Myocyte (in vitro differentiated cells): Measurements from ENCODE around the gene TM7SF2. TPM values are rescaled to one million over a fixed set of nuclear protein-coding genes. Genes with fewer than 3 reads are reported as not detected.
A peak's percentile ranks its signal among the peaks of the same experiment; 100 is the strongest.

Experiments
- DNase-seq: peaks from one replicate; pipeline ENCODE4 v3.0.0-alpha.2; 2012; ENCODE audit warnings: low read depth
- total RNA-seq: library from RNA; depleted of rRNA; stranded (reverse); fragments of >200 nt; gene quantifications from 2 replicates; pipeline ENCODE4 v1.2.3, GENCODE V29; 2014

TM7SF2 gene
- total RNA-seq, 1 donor from 2014 or later = 17.3 TPM

DNA sequence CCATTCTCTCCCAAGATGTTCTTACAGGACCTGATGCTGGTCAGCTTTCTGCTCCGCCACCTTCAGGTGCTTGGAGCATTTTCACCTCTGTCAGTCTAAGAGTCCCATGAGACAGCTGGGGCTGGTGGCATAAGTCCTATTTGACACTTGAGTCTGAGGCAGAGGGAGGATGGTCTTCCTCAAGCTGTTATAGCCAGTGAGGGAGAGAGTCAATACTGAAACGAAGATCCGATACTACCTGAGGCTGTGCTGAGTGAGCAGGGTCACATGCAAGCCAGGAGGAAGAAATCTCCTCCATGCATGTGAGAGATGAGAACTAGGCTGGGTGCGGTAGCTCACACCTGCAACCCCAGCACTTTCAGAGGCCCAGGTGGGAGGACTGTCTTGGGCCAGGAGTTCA lies 22.1 kb upstream of the TM7SF2 start:
- no peak for DNase-seq

DNA sequence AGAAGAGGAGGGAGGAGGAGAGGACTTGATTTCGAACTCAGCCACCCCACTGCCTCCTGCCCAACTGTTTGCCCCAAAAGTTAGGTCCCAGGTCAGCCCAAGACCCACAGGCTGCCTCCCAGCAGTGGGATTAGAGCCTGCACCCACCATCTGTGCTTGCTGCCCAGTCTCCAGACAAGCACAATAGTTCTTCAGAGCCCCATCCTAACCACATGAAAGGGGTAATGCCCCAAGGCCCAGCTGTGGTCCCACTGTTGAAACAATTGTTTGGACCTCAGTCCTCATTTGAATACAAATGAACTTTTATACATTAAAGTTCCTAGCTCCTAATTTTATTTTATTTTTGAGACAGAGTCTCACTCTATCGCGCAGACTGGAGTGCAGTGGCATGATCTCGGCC lies 21.0 kb upstream of the TM7SF2 start:
- DNase-seq = no peak

GRCh38 chr11:65095427-65095826 lies 16.2 kb upstream of the TM7SF2 start:
- no peak for DNase-seq

- DNase-seq = peak; percentile 90
Measured at GRCh38 chr11:65095974-65096806, 15.5 kb upstream of the TM7SF2 start, which contains the start of gene VPS51. Gene VPS51, plus strand, starts transcription at chr11:65096214. Its CDS starts 37 bp downstream, at chr11:65096251.

GRCh38 chr11:65096926-65097325 lies 14.7 kb upstream of the TM7SF2 start:
- DNase-seq = no peak

- no peak for DNase-seq
Measured at GRCh38 chr11:65100674-65101350, 10.9 kb upstream of the TM7SF2 start.

DNA sequence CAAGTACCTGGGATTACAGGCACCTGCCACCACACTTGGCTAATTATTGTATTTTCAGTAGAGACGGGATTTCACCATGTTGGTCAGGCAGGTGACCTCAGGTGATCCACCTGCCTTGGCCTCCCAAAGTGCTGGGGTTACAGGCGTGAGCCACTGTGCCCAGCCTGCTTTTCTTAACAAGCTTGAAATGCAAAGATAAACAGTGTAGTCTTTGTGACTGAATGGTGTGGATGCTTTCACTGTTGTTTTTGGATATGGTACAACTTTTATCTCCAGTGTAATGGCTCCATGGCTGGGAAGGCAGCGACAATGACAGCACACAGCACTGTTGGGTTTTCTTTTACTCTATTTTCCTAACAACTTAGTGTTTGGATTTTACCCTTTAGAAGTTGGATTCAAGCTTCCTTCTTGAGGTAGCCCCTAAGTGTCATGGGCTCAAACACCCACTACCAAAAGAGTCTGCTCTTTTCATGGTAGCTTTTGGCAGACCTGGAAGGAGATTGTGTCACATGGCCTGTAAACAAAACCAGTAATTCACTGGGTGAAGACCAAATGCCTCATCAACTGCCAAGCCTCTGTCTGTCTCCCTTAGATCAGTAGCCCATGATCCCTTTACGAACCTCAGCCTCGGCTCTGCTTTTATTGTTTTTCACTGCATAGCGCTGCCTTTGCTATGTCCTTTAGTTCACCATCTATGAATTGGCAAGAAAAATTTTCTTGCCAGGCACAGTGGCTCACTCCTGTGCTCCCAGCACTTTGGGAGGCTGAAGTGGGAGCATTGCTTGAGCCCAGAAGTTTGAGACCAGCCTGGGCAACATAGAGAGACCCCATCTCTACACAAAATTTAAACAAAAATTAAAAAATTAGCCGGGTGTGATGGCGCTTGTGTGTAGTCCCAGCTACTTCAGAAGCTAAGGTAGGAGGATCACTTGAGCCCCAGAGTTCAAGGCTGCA lies 9.3 kb upstream of the TM7SF2 start:
- no peak for DNase-seq

DNA sequence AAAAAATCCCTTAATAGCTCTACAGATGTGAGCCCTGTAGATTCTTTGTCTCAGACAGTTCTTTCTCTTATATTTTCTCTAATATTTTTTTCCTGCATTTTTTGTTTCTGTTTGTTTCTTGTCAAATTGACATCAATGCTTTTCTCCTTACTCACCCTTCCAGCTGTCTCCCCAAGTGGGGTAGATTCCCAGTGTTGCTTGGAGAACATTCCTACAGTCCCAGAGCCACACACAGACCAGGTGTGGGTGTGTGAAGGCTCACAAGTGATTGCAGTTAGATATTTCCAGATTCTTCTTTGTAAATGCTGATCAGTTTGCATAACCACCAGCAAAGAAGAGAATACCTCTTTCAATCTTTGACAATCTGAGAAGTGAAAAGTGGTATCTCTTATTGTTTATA lies 8.2 kb upstream of the TM7SF2 start:
- peak; percentile 59 for DNase-seq

GRCh38 chr11:65104628-65105027 lies 7.0 kb upstream of the TM7SF2 start:
- no peak for DNase-seq

DNA sequence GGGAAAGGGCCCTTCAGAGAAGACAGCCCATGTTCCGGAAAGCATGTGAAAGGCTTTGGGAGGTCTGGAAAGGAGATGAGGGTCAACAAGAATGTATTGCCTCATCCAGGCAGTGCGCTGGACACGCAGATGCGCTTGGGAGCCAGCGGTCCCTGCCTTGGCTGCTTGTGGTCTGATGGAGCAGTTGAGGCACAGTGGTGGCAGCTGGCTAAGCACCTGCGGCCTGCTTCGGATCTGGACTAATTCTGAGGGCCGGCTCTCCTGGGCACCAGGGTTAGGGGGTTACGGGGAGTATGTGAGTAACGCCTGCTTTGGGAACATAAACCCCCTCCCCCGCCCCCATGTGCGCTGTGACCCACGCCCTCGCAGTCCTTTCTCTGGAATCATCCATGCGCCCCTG lies 4.6 kb upstream of the TM7SF2 start:
- no peak for DNase-seq

GRCh38 chr11:65107751-65108468 lies 3.8 kb upstream of the TM7SF2 start:
- no peak for DNase-seq

GRCh38 chr11:65108469-65109123 lies 3.1 kb upstream of the TM7SF2 start:
- DNase-seq = no peak

- DNase-seq = no peak
Measured at GRCh38 chr11:65109231-65110198, 2.2 kb upstream of the TM7SF2 start.

DNA sequence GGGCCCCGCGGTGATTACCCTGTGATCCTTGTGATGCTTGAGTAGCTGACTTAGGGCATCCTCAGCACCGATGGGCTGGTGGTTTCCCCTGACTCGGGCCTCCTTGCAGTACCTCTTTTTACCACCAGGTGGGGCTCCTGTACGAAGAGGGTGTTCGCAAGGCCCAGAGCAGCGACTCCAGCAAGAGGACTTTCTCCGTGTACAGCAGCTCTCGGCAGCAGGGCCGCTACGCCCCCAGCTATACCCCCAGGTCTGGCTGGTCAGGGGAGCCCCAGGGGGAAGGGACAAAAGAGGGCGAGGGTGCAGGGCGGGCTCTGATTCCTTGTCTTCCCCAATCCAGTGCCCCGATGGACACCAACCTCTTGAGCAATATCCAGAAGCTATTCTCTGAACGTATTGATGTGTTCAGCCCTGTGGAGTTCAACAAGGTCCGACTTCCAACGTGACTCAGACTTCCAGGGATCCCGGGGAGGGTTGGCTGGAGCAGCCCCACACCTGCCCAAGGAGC lies 1.3 kb upstream of the TM7SF2 start:
- peak; percentile 87 for DNase-seq

- no peak for DNase-seq
Measured at GRCh38 chr11:65111159-65111743, 421 bp upstream of the TM7SF2 start.

DNA sequence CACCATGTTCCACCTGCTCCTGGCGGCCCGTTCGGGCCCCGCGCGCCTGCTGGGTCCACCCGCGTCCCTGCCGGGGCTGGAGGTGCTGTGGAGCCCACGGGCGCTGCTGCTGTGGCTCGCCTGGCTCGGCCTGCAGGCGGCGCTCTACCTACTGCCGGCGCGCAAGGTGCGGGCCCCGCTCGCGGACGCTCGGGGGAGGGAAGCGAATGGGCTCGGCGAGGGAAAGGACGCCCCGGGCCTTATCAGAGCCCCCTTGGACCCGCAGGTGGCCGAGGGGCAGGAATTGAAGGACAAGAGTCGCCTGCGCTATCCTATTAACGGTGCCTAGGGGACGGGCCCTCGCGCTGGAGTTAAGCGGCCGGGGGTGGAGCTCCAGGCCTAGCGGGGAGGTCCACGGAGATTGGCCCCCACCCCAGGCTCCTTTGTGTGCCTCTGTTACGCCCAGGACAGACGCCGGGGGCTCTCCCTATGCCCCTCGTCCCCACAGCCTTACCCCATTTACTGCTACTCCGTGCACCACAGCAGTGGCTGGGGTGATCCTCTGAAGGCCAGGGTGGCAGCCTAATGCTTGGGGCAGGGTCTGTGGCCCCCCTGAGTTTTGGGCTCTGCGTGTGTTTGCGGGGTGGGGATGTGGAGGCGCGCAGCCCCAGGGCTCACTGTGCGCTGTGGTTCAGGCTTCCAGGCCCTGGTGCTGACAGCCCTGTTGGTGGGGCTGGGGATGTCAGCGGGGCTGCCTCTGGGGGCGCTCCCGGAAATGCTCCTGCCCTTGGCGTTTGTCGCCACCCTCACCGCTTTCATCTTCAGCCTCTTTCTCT lies 1.1 kb downstream of the TM7SF2 start:
- peak; percentile 31 for DNase-seq

DNA sequence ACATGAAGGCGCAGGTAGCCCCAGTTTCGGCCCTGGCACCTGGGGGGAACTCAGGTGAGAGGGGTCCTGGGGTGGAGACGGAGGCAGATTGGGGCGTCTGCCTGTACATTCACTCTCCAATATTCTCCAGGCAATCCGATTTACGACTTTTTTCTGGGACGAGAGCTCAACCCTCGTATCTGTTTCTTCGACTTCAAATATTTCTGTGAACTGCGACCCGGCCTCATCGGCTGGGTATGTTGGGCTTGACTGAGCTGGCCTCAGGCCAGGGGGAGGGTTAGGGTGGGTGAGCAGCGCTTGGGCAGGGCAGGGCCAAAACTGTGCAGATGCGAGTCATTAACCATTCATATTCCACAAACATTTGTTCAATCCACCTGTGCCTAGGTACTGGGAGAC lies 1.7 kb downstream of the TM7SF2 start:
- no peak for DNase-seq

DNA sequence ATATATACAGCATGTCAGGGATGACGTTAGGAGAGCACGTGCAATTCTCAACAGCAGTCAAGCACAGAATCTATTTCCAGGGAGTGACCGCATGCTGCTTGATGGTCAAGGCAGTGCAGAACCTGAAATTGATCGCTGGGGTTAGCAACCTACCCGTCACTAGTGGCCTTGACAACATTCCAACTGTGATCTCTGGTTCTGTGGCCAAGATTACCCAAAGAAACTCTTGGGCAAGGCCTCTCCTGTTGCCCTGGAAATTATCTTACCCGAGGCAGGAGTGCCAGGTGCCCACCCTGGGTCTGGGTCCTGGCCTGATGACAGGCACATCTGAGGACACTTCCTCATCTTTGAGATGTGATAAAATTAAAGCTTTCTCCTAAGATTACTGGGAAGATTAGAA lies 2.2 kb downstream of the TM7SF2 start:
- no peak for DNase-seq
